GM19395 (cell line): ENCODE results near the gene CHD9.
A peak's percentile ranks its signal among the peaks of the same experiment; 100 is the strongest.

Experiments used
- ATAC-seq: cut with Tn5 transposase; IDR thresholded peaks from one replicate; pipeline ENCODE4 v1.9.1; 2021; ENCODE audit warnings: mild to moderate bottlenecking, moderate library complexity; ENCODE audit not compliant: unreplicated experiment

Gene CHD9

DNA sequence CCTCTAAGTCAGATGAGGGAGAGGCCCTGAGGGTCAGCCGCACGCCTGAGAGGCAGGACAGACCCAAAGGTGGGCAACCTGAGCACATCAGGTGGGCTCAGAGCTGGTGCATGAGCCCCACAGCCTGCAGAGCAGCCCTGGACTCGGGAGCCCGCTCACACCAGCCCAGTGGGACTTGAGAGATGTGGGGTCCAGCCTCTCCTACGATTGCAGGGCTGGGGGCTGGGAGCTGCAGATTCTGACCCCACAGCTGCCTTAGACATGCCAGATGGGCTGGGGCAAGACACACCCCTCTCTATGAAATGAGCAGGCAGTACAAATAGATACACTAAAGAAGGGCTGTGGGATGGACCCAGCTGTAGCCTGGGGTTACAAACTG is 302.4 kb downstream of the CHD9 start:
- no peak for ATAC-seq

DNA sequence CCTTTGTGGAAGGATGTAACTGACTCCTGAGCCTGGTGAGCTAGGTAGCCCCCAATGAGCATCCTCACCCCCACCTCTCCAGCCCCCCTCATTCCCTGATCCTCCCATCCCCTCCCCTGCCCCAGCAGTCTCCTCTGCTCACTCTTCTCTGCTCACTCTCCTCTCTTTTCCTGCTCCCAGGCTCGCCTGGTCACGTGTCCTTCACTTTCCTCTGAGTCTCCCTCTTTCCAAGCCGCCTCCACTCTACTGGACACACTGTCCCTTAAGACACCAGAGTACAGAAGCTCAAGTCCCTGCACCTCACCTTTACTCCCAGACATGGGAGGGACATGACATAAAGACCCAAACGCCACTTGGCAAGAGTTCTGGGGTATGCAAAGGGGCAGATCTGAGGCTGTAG is 303.2 kb downstream of the CHD9 start:
- ATAC-seq: no peak

DNA sequence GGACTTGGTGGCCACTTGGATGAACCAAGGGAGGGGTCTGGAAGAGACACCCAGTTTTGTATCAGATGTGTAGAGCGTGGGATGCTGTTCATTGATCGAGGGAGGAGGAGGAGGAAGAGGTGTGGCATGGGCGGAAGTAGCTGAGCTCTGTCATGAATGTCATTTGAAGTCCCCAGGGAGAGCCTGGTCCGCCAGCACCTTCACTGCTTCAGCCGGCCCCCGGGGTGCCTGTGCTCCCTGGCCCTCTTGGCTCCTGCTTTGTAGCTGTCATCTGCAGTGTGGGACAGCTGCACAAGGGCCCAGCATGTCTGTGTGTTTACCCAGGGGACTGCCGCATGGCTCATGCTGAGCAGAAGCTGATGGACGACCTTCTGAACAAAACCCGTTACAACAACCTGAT is 304.1 kb downstream of the CHD9 start:
- no peak for ATAC-seq

DNA sequence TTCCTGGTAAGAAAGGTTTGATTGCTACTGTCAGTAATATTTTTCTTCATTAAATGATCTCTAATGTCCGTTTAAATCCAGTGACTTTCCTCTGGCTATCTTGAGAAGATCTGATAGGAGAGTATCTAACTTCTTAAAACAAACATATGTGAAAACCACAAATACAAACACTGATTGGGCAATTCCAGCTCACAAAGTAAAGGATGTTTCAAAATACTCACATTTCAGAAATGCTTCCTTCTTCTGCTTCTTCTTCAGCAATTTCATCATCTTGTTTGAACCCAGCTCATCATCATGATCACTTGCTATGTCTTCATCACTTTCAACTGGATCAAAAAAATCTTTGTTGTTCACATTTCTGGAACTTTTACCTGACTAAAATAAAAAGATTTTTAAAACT is 315.1 kb downstream of the CHD9 start:
- no peak for ATAC-seq

DNA sequence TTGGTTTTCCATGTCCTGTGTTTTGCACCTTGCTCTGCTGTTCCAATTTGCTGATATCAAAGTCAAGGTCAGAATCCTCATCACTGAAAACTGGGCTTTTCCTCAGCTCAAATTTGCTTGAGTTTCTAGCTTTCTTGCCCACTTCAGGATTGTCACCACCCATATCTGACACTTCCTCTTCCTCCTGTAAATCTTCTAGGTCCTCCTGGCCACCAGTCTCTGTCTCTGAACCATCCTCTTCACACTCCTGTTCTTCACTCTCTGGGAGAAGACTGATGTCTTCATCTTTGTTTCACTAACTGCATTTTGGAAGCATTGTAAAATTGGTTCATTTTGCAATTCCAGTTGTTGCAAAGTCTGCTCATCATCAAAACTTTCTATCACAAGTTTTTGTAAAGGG is 316.0 kb downstream of the CHD9 start:
- no peak for ATAC-seq

DNA sequence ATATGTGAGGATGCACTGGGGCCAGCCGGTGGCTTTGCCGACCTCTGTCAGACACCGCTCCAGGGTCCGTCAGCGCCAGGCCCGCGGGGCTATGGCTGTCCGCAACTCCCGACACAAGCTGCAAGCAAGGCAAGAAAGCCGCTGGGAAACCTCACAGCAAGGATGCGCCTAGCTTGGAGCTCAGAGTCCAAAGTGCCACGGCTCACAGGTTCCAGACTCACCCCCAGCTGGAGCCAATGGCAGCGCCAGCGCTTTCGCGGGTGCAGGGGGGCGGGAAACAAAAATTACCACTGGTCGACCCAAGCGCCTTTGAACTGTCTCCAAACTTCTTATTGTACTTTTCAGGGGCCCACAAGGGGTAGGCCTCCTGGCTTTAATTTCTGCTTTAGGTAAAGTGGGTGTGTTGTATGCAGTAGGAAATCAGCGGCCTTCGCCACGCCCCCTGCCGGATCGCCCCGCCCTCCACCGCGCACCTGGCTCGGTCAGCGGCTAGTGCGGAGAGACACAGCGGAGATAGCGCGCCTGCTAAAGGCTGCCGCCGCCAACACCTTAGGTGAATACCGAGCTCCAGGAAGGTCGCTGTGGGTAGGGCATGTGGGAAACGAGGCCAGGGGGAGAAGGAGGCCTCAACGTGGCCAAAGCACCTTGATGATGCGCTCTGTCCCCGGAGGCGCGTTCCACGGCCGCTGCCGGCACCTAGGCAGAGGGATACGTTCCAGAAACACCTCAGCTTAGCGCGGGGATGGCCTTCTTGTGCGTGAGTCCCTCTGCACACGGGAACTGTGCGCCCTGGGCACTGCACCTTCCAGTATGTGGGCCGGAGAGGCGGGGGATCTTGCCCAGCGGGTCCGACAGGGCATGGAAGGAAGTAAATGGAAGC is 318.4 kb downstream of the CHD9 start:
- peak; percentile 69 for ATAC-seq

DNA sequence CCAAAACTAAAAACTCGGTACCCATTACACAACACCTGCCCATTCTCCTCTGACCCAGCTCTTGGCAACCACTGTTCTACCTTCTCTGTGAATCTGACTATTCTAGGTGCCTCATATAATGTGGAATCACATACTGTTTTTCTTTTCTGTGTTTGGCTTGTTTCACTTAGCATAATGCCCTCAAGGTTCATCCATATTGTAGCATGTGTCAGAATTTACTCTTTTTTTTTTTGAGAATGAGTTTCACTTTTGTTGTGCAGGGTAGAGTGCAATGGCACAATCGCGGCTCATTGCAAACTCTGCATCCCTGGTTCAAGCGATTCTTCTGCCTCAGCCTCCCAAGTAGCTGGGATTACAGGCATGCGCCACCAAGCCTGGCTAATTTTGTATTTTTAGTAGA is 320.0 kb downstream of the CHD9 start:
- no peak for ATAC-seq

DNA sequence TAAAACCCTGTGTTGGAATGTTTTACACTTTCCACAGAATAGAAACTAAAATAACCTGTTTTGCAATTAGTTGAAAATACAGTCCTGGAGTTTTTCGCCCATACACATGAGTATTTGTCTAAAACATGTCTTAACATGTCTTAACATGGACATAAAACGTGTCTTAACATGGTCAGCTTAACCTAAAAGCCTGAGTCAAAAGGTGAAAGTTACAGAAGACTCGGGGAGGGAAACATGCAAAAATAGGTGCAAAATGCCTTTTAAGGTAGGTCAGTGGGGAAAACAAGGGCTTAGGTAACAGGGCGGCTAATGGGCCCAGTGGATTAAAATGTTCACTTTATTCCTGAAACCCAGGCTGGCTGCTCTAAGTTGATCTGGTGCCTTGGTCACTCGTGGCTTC is 323.3 kb downstream of the CHD9 start:
- ATAC-seq: no peak
